GM21737 (cell line): ENCODE results near the gene IGIP.
"Not testable (repeated sequence)": the region's sequence is repeated elsewhere in the genome, so short reads cannot be mapped to it uniquely, and the experiment has no call there.

Experiments
- ATAC-seq: cut with Tn5 transposase; IDR thresholded peaks from one replicate; pipeline ENCODE4 v1.9.1; 2021; ENCODE audit warnings: mild to moderate bottlenecking, moderate library complexity; ENCODE audit not compliant: unreplicated experiment

IGIP gene

GRCh38 chr5:140140435-140140834 is 14.7 kb downstream of the IGIP start:
- ATAC-seq: no peak

- ATAC-seq: no peak
Measured at GRCh38 chr5:140141241-140141640, 15.5 kb downstream of the IGIP start.

GRCh38 chr5:140142246-140142645 is 16.5 kb downstream of the IGIP start:
- ATAC-seq: no peak

GRCh38 chr5:140142856-140143255 is 17.1 kb downstream of the IGIP start:
- no peak for ATAC-seq

GRCh38 chr5:140143521-140144258 is 18.0 kb downstream of the IGIP start:
- no peak for ATAC-seq

GRCh38 chr5:140145256-140145655 is 19.5 kb downstream of the IGIP start:
- ATAC-seq: no peak

GRCh38 chr5:140145818-140146522 is 20.2 kb downstream of the IGIP start:
- peak; percentile 62 for ATAC-seq

- ATAC-seq: no peak
Measured at GRCh38 chr5:140146523-140146842, 20.7 kb downstream of the IGIP start.

GRCh38 chr5:140147460-140147859 is 21.7 kb downstream of the IGIP start:
- ATAC-seq: no peak

GRCh38 chr5:140148508-140148907 is 22.8 kb downstream of the IGIP start:
- ATAC-seq: no peak

GRCh38 chr5:140150201-140150600 is 24.5 kb downstream of the IGIP start:
- ATAC-seq: no peak

GRCh38 chr5:140151144-140152021 is 25.6 kb downstream of the IGIP start:
- ATAC-seq: no peak

- ATAC-seq: no peak
Measured at GRCh38 chr5:140152022-140152999, 26.6 kb downstream of the IGIP start.

- ATAC-seq: no peak
Measured at GRCh38 chr5:140153255-140153654, 27.5 kb downstream of the IGIP start.

GRCh38 chr5:140153905-140154304 is 28.2 kb downstream of the IGIP start:
- ATAC-seq: no peak

GRCh38 chr5:140154710-140155381 is 29.1 kb downstream of the IGIP start:
- ATAC-seq: not testable (repeated sequence)

- ATAC-seq: peak; percentile 89
Measured at GRCh38 chr5:140157032-140157781, 31.5 kb downstream of the IGIP start.

- no peak for ATAC-seq
Measured at GRCh38 chr5:140159014-140159927, 33.5 kb downstream of the IGIP start.
